Cardiac muscle cell (in vitro differentiated cells and primary cell): Measurements from ENCODE around the gene GYPC. TPM values are rescaled to one million over a fixed set of nuclear protein-coding genes. Genes with fewer than 3 reads are reported as not detected.
"Not testable (repeated sequence)": the region's sequence is repeated elsewhere in the genome, so short reads cannot be mapped to it uniquely, and the experiment has no call there.

ENCODE experiments used
- DNase-seq, 2 donors: peaks; one replicate each; pipeline versions ENCODE4 v3.0.0 to v3.0.0-alpha.2; 2010 to 2017; ENCODE audit warnings: low read depth in 1 of 2, low spot score in 1 of 2
- H3K27ac ChIP-seq: fragments of 200-600 bp; sonication (generic); 2 replicates; pipeline ENCODE4 v1.5.1; 2016
- H3K27me3 ChIP-seq: fragments of 200-600 bp; sonication (generic); 2 replicates; pipeline ENCODE4 v1.6.0; 2016; ENCODE audit warnings: control low read depth
- H3K36me3 ChIP-seq: fragments of 200-600 bp; sonication (generic); 2 replicates; pipeline ENCODE4 v1.5.1; 2016; ENCODE audit warnings: control low read depth
- H3K4me1 ChIP-seq: fragments of 200-600 bp; sonication (generic); 2 replicates; pipeline ENCODE4 v1.8.1; 2017; ENCODE audit warnings: low read depth, mild to moderate bottlenecking, mixed run types
- H3K4me3 ChIP-seq: fragments of 200-600 bp; sonication (generic); 2 replicates; pipeline ENCODE4 v1.5.1; 2016; ENCODE audit warnings: mild to moderate bottlenecking
- H3K9me3 ChIP-seq: fragments of 200-600 bp; sonication (generic); 2 replicates; pipeline ENCODE4 v1.5.1; 2017; ENCODE audit warnings: low read depth, mild to moderate bottlenecking, control low read depth
- CTCF ChIP-seq: IDR thresholded peaks from 2 replicates; pipeline ENCODE4 v1.5.1; 2012; ENCODE audit warnings: low read depth, mild to moderate bottlenecking, low read length
- polyA plus RNA-seq: library from polyadenylated mRNA; unstranded; fragments of >200 nt; fragmentation: Nextera tagmentation; extraction: Ambion mirVana; gene quantifications from 2 replicates; pipeline ENCODE4 v1.2.1, GENCODE V29; 2016
- total RNA-seq: library from RNA; depleted of rRNA; stranded (reverse); fragments of >200 nt; gene quantifications from 2 replicates; pipeline ENCODE4 v1.2.3, GENCODE V29; 2016

Gene GYPC
- total and polyA plus RNA-seq, 2 experiments from 2014 or later, result 45.6 to 69.7 TPM

DNA sequence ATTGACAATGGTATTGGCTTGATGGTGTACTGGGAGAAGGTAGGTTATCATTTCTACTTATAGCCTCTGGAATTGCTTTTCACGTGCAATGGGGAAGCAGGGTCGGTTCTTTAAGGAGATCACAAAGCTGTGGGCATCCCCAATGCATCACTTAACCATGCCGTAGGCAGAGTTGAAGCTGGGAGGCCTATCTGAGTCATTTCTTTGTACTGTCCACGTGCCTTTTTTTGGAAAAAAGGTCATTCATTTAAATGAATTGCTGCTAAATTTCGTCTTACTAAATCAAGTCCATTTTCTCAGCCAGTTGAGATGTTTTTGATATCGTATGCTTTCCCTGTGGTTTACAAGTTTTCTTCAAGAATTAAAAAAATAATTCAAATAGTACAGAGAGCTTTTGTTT is 17.2 kb upstream of the GYPC start:
- Histone ChIP-seq H3K27me3 (no peaks in the 10 kb centered on the region), H3K9me3 (no peaks in the 10 kb centered on the region), H3K4me1 (no peaks in the 10 kb centered on the region), H3K36me3 (no peaks in the 10 kb centered on the region), H3K27ac (no peak overlapping the region), H3K4me3 (no peak overlapping the region)
- no peak for TF ChIP-seq CTCF
- DNase-seq, result no peak

DNA sequence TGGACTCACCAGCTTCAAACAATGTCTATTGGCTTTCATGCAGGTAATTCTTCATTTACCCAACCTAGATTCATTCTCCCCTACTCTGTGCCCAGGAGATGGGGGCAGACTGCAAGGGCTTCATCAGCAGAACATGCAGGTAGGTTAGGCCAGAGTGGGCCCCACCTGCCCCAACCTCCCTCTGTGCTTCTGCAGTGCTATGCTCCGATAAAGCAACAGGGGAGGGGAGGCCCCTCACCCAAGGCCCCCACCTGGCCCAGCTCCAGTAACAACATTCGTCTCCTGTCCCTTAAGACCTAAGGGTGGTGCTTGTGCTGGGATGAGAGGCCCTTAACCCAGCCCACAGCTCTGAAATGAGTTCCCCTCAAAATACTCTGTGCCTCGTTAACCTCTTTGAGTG is 16.7 kb upstream of the GYPC start:
- H3K9me3 ChIP-seq, result no peaks in the 10 kb centered on the region
- H3K36me3 ChIP-seq, result no peaks in the 10 kb centered on the region
- H3K27me3 ChIP-seq, result no peaks in the 10 kb centered on the region
- DNase-seq, result no peak
- H3K4me3 ChIP-seq, result no peak overlapping the region
- H3K27ac ChIP-seq, result no peak overlapping the region
- TF ChIP-seq CTCF, result no peak
- H3K4me1 ChIP-seq, result no peaks in the 10 kb centered on the region

GRCh38 chr2:126641294-126641693 is 14.7 kb upstream of the GYPC start:
- not testable (repeated sequence) for H3K4me3 ChIP-seq, H3K27ac ChIP-seq, H3K4me1 ChIP-seq, H3K36me3 ChIP-seq, DNase-seq, H3K27me3 ChIP-seq, H3K9me3 ChIP-seq

GRCh38 chr2:126642031-126642430 is 13.9 kb upstream of the GYPC start:
- Histone ChIP-seq H3K27ac (no peak overlapping the region), H3K4me1 (no peaks in the 10 kb centered on the region), H3K36me3 (no peaks in the 10 kb centered on the region), H3K9me3 (no peaks in the 10 kb centered on the region), H3K4me3 (no peak overlapping the region), H3K27me3 (no peaks in the 10 kb centered on the region)
- no peak for DNase-seq
- no peak for TF ChIP-seq CTCF

GRCh38 chr2:126643431-126643830 is 12.5 kb upstream of the GYPC start:
- DNase-seq, result no peak
- H3K27me3 ChIP-seq, result no peaks in the 10 kb centered on the region
- no peaks in the 10 kb centered on the region for H3K4me1 ChIP-seq
- no peaks in the 10 kb centered on the region for H3K9me3 ChIP-seq
- no peak overlapping the region for H3K27ac ChIP-seq
- TF ChIP-seq CTCF, result no peak
- no peak overlapping the region for H3K4me3 ChIP-seq
- H3K36me3 ChIP-seq, result no peaks in the 10 kb centered on the region

- no peak for DNase-seq
- Histone ChIP-seq H3K4me3 (no peak overlapping the region), H3K36me3 (no peaks in the 10 kb centered on the region), H3K9me3 (no peaks in the 10 kb centered on the region), H3K27ac (no peak overlapping the region), H3K27me3 (no peaks in the 10 kb centered on the region), H3K4me1 (no peaks in the 10 kb centered on the region)
- TF ChIP-seq CTCF, result no peak
These were observed 12.0 kb upstream of the GYPC start for GRCh38 chr2:126643972-126644371.
